PFSK-1 (cell line): ENCODE data around the gene HRH1.

Experiments
- FOXP2 ChIP-seq: optimal IDR thresholded peaks from 2 replicates; pipeline ENCODE3; 2011; ENCODE audit warnings: borderline replicate concordance, control low read depth, inconsistent platforms; ENCODE audit not compliant: insufficient read depth; ENCODE audit errors: extremely low read length, extremely low read depth
- POLR2AphosphoS5 ChIP-seq: IDR thresholded peaks from 2 replicates; pipeline ENCODE4 v1.6.1; 2012; ENCODE audit warnings: low read depth, mild to moderate bottlenecking, control low read depth, low read length, moderate library complexity
- REST ChIP-seq, 2 experiments: IDR thresholded peaks; 2 replicates each; pipeline versions ENCODE4 v1.6.1 to v1.8.0; 2011 to 2012; ENCODE audit warnings: low read depth in 2 of 2, low read length in 2 of 2, control low read depth in 1 of 2, inconsistent platforms in 1 of 2, mild to moderate bottlenecking in 1 of 2, moderate library complexity in 1 of 2; ENCODE audit not compliant: insufficient read depth in 1 of 2
- SIN3A ChIP-seq: IDR thresholded peaks from 2 replicates; pipeline ENCODE4 v1.6.1; 2012; ENCODE audit warnings: mild to moderate bottlenecking, low read length, moderate library complexity, borderline replicate concordance; ENCODE audit not compliant: insufficient read depth
- TAF1 ChIP-seq: IDR thresholded peaks from 2 replicates; pipeline ENCODE4 v1.6.1; 2012; ENCODE audit warnings: low read length, control low read depth, borderline replicate concordance; ENCODE audit not compliant: insufficient read depth

DNA sequence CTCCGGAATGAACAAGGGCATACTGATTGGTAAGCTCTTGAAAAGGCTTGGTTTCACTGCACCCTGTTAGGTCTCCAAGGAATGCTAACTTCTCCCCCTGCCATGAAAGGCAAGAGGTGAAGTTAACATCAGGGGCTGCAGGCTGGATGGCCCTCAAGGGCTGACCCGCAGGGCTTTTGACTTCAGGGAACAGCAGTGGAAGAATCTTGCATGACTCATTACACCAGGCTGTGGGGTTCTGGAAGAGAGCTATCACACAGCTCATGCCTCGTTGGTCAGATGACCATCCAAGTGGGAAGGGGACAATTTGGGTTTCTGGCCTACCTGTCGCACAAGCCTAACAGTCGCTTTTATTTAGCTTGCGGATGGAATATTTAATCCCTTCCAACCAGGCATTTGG lies 94.3 kb downstream of the HRH1 start:
- TF ChIP-seq FOXP2, result no peak
- TF ChIP-seq TAF1, result no peak
- TF ChIP-seq POLR2AphosphoS5, result no peak
- TF ChIP-seq SIN3A, result no peak
- no peak for TF ChIP-seq REST (IDR thresholded peaks at IDR 0.05; ENCODE audit: insufficient read depth in 1 of 2, low read depth in 2 of 2, low read length in 2 of 2)
